ENCODE measurements around the gene C5orf22. TPM values are rescaled to one million over a fixed set of nuclear protein-coding genes. Genes with fewer than 3 reads are reported as not detected.

C5orf22 gene
- total RNA-seq, 1 experiment from 2014 or later: 39.0 TPM

- no peak overlapping the region for H3K4me3 ChIP-seq (ENCODE audit: low read depth in 2 of 2, low read length in 2 of 2)
Observed at GRCh38 chr5:31581498-31582099, 49.5 kb downstream of the C5orf22 start.

GRCh38 chr5:31583129-31583528 is 51.0 kb downstream of the C5orf22 start:
- no peaks in the 10 kb centered on the region for H3K36me3 ChIP-seq (ENCODE audit: control insufficient read depth, insufficient read depth, low read length)
- ATAC-seq: no peak
- no peaks in the 10 kb centered on the region for H3K4me1 ChIP-seq (ENCODE audit: control insufficient read depth, insufficient read depth, low read length)
- CTCF ChIA-PET: interaction anchor here (1.3 kb wide), 1 partner anchor 226 kb away, joined by 7 read pairs; no protein-coding TSS in a partner anchor
- H3K27me3 ChIP-seq (ENCODE audit: control insufficient read depth, insufficient read depth, low read length): peaks cover 29% of the 10 kb centered on the region
- DNase-seq (ENCODE audit: low read depth, low spot score): no peak
- TF ChIP-seq REST (IDR thresholded peaks at IDR 0.05; ENCODE audit: insufficient read depth in 1 of 2, low read depth in 2 of 2, low read length in 1 of 2) (no peak), CTCF (IDR thresholded peaks at IDR 0.05) (no peak), TCF7L2 (IDR thresholded peaks at IDR 0.05; ENCODE audit: low read depth, low read length) (no peak), POLR2AphosphoS5 (IDR thresholded peaks at IDR 0.05; ENCODE audit: low read depth, low read length) (no peak), SIN3A (IDR thresholded peaks at IDR 0.05; ENCODE audit: borderline replicate concordance, insufficient read depth, low read depth, low read length) (no peak)
- POLR2A ChIA-PET: no interaction called here
- no peak overlapping the region for H3K27ac ChIP-seq (ENCODE audit: low read length)
- H3K4me3 ChIP-seq (ENCODE audit: low read depth in 2 of 2, low read length in 2 of 2): no peak overlapping the region
- no TSS peak for BruUV-seq (replicated peaks)
- no peaks in the 10 kb centered on the region for H3K9me3 ChIP-seq (ENCODE audit: control insufficient read depth, insufficient read depth, low read depth, low read length)
- intact Hi-C loops (cut with micrococcal nuclease; ENCODE audit: unreplicated experiment): no loop called here
- in situ Hi-C loops (cut with HindIII; ENCODE audit: low pct_unique_long_range_greater_than_20kb, low sequenced_read_pairs): no loop called here

More at GRCh38 chr5:31581498-31582099, 49.5 kb downstream of the C5orf22 start:
- BruUV-seq (replicated peaks): no TSS peak
- CTCF ChIA-PET: interaction anchor here (0.6 kb wide), 2 partner anchors 630 to 909 kb away, joined by 3 to 4 read pairs; no protein-coding TSS in a partner anchor
- Histone ChIP-seq H3K36me3 (ENCODE audit: control insufficient read depth, insufficient read depth, low read length) (no peaks in the 10 kb centered on the region), H3K4me1 (ENCODE audit: control insufficient read depth, insufficient read depth, low read length) (no peaks in the 10 kb centered on the region), H3K9me3 (ENCODE audit: control insufficient read depth, insufficient read depth, low read depth, low read length) (no peaks in the 10 kb centered on the region), H3K27me3 (ENCODE audit: control insufficient read depth, insufficient read depth, low read length) (peaks cover 27% of the 10 kb centered on the region), H3K27ac (ENCODE audit: low read length) (no peak overlapping the region)
- in situ Hi-C loops (cut with HindIII; ENCODE audit: low pct_unique_long_range_greater_than_20kb, low sequenced_read_pairs) (no loop called here), intact Hi-C loops (cut with micrococcal nuclease; ENCODE audit: unreplicated experiment) (loop anchor here (1.0 kb wide), 1 partner anchor 228 kb away; no protein-coding TSS in a partner anchor)
- DNase-seq (ENCODE audit: low read depth, low spot score) (peak; percentile 10), ATAC-seq (no peak)
- POLR2A ChIA-PET: no interaction called here
- TF ChIP-seq POLR2AphosphoS5 (IDR thresholded peaks at IDR 0.05; ENCODE audit: low read depth, low read length): no peak
- peak; percentile 59; the same call in 1 of the 2 replicates for TF ChIP-seq CTCF (IDR thresholded peaks at IDR 0.05)

Measured in Panc1 (cell line).